NT2/D1 (cell line): ENCODE data around the gene ANK3.

Experiments
- DNase-seq: peaks from one replicate; pipeline ENCODE4 v3.0.0-alpha.2; 2011; ENCODE audit warnings: low read depth, low spot score
- H3K27me3 ChIP-seq: 2 replicates; pipeline ENCODE4 v1.6.0; 2011; ENCODE audit warnings: mild to moderate bottlenecking; ENCODE audit not compliant: insufficient read length, insufficient read depth
- H3K36me3 ChIP-seq: 2 replicates; pipeline ENCODE4 v1.6.1; 2011; ENCODE audit warnings: mild to moderate bottlenecking, low read length, mixed read lengths; ENCODE audit not compliant: insufficient read depth, insufficient read length
- H3K4me1 ChIP-seq: 2 replicates; pipeline ENCODE4 v1.5.1; 2011; ENCODE audit not compliant: insufficient read depth, insufficient read length
- H3K4me3 ChIP-seq: 2 replicates; pipeline ENCODE4 v1.5.1; 2011; ENCODE audit warnings: low read depth; ENCODE audit not compliant: insufficient read length
- H3K9ac ChIP-seq: 2 replicates; pipeline ENCODE4 v1.6.0; 2011; ENCODE audit warnings: low read depth; ENCODE audit not compliant: insufficient read length
- H3K9me3 ChIP-seq: 2 replicates; pipeline ENCODE4 v1.5.1; 2011; ENCODE audit warnings: mild to moderate bottlenecking, low read length; ENCODE audit not compliant: insufficient read depth
- SUZ12 ChIP-seq: IDR thresholded peaks from 2 replicates; pipeline ENCODE4 v1.6.1; 2011; ENCODE audit not compliant: insufficient read length, insufficient read depth; ENCODE audit errors: extremely low read depth
- YY1 ChIP-seq: IDR thresholded peaks from 2 replicates; pipeline ENCODE4 v1.6.1; 2011; ENCODE audit not compliant: insufficient read length, insufficient read depth
- ZNF274 ChIP-seq: IDR thresholded peaks from 2 replicates; pipeline ENCODE4 v1.6.1; 2011; ENCODE audit warnings: mild to moderate bottlenecking, low read depth, low read length

Gene ANK3

DNA sequence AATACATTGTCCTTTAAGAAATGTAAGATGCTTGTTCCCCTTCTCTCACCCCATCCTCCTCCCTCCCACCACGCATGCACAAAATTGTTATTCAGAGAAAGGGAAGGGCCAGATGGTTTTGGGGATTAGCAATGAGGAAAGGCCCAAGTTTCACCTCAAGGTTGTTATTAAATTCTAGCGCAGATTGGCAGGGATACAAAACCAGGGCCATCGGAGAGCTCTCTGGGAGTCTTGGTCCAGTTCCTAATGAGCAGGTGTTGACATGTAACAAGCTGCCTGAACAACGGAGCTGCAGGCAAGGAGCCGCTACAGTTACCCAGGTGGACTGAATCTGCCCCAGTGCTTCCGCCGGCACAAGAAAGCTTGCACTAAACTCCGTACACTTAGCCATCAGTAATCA, 9.7 kb upstream of the ANK3 start:
- Histone ChIP-seq H3K36me3 (no peaks in the 10 kb centered on the region), H3K9me3 (no peaks in the 10 kb centered on the region), H3K4me1 (no peaks in the 10 kb centered on the region), H3K27me3 (no peaks in the 10 kb centered on the region), H3K4me3 (no peak overlapping the region), H3K9ac (no peak overlapping the region)
- no peak for DNase-seq
- TF ChIP-seq SUZ12: no peak
- no peak for TF ChIP-seq YY1
- no peak for TF ChIP-seq ZNF274

DNA sequence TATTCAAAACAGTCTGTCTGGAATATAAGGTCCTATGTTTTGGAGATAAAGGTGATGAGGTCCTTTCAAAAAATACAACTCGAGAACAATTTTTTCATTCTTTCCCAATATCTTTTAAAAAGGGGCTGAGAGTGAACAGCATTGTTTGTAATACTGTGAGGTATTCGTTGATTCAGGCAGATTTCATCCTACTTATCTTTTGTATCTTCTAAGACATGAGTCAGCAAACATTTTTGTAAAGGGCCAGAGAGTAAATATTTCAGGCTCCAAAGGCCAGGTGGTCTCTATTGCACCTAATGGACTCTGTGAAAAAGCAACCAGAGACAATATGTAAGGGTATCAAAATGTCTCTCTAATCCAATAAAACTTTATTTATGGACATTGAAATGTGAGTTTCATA, 8.1 kb upstream of the ANK3 start:
- H3K9me3 ChIP-seq: no peaks in the 10 kb centered on the region
- no peaks in the 10 kb centered on the region for H3K4me1 ChIP-seq
- no peak overlapping the region for H3K4me3 ChIP-seq
- TF ChIP-seq YY1 (no peak), SUZ12 (no peak), ZNF274 (no peak)
- no peak for DNase-seq
- no peaks in the 10 kb centered on the region for H3K27me3 ChIP-seq
- H3K36me3 ChIP-seq: no peaks in the 10 kb centered on the region
- no peak overlapping the region for H3K9ac ChIP-seq

DNA sequence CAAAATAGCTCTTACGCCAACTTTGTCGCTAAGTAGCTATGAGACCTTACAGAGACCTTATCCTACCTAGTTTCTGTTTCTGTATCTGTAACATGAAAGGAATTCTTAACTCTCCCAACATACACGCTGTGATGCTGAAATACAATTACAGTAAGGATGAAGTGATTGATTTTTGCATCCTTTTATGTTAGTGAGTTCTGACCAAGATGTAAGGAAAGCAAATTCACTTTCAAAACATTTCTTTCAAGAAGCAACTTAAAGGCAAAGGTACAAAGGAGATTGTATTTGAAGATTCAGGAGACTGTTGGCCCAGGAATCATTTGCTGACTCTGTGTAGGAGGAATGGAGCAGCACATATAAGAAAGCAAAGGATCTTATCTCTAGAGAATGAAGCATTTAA, 7.1 kb upstream of the ANK3 start:
- H3K9ac ChIP-seq: no peak overlapping the region
- no peaks in the 10 kb centered on the region for H3K27me3 ChIP-seq
- H3K4me1 ChIP-seq: no peaks in the 10 kb centered on the region
- no peak for DNase-seq
- no peak overlapping the region for H3K4me3 ChIP-seq
- no peaks in the 10 kb centered on the region for H3K9me3 ChIP-seq
- H3K36me3 ChIP-seq: no peaks in the 10 kb centered on the region
- TF ChIP-seq SUZ12 (no peak), ZNF274 (no peak), YY1 (no peak)

DNA sequence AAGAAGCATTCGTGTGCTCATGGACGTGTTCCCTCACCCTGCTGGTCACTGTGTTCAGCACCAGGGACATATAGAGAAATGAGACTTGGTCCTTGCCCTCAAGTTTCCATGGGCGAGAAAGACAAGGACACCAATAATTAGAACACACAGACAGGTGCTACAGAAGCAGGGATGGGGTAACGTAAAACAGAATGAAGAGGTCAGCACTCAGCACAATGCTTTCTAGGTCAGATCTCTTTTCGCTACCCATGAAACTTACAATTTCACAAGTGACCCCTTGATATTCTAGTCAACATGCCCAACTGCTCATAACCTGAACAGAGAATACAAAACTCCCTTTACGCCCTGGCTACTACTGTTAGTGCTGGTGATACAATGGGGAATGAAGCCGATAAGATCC, 6.0 kb upstream of the ANK3 start:
- Histone ChIP-seq H3K36me3 (no peaks in the 10 kb centered on the region), H3K9ac (no peak overlapping the region), H3K4me1 (no peaks in the 10 kb centered on the region), H3K27me3 (no peaks in the 10 kb centered on the region), H3K9me3 (no peaks in the 10 kb centered on the region), H3K4me3 (no peak overlapping the region)
- no peak for DNase-seq
- no peak for TF ChIP-seq ZNF274
- no peak for TF ChIP-seq SUZ12
- no peak for TF ChIP-seq YY1

DNA sequence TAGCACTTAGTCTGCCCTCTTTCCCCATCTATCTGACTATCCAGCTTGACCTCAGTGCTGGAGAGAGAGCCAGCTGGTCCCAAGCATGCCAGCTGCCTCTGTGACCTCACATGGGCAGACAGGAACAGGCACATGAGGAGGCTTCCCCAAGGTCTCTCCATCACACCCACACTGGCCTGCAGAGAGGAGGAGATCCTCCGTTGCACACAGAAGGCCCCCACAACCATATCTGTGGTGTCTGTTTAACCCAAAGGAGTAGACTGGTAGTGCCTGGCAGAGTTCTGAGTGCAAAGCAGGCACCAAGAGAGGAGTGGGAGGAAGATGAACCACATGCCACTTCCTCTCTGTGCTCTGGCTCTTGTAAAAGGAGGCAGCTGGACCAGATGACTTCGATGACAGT, 4.8 kb upstream of the ANK3 start:
- Histone ChIP-seq H3K9me3 (no peaks in the 10 kb centered on the region), H3K27me3 (no peaks in the 10 kb centered on the region), H3K4me1 (peaks cover 2% of the 10 kb centered on the region), H3K36me3 (no peaks in the 10 kb centered on the region), H3K9ac (no peak overlapping the region), H3K4me3 (no peak overlapping the region)
- no peak for DNase-seq
- no peak for TF ChIP-seq YY1
- TF ChIP-seq ZNF274: no peak
- TF ChIP-seq SUZ12: no peak

DNA sequence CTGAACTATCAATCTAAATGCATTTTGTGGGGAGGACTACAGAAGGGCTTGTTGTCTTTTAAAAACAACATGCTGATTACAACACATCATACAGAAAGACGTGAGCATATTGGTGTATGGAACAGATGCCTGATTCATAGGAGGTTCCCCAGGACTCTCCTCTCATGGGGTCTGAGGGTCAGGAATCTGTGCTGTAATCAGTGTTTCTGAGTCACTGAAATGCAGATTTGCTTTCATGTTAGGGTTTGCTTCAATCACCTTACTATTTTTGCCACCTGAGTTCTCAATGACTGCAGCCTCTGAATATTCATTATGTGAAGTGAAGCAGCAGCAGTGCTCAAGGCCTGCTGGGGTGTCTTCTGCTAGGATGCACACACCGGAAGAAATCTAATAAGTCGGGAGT, 550 bp upstream of the ANK3 start:
- Histone ChIP-seq H3K27me3 (no peaks in the 10 kb centered on the region), H3K9ac (no peak overlapping the region), H3K36me3 (no peaks in the 10 kb centered on the region), H3K9me3 (no peaks in the 10 kb centered on the region), H3K4me3 (no peak overlapping the region), H3K4me1 (peaks cover 2% of the 10 kb centered on the region)
- TF ChIP-seq ZNF274: no peak
- TF ChIP-seq SUZ12: no peak
- no peak for TF ChIP-seq YY1
- no peak for DNase-seq

DNA sequence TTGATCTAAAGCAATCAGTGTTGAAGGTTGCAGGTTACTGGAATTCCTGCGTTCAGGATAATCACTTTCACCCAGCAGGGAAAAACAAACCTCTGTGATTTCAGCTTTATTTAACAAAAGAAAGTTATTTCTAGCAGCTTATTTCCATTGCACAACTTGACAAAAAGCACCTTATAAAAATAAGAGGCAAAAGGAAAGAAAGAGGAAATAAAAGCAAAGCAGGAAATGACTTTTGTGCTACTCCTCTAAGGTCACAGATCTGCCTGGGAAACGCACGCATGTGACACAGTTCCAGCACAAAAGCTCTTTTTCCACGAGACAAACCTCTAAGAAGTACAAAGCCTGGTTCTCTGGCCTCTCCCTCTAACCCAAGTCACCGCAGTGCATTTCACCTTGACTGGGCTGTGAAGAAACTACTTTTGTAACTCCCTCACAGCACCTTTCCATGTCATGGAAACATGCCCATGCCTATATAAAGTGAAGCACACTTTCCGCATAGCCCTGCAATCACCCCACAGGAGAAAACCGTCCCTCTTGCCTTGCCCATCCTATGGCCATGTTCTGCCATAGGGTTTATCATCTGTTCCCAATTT, 870 bp downstream of the ANK3 start:
- Histone ChIP-seq H3K9me3 (no peaks in the 10 kb centered on the region), H3K27me3 (no peaks in the 10 kb centered on the region), H3K36me3 (no peaks in the 10 kb centered on the region), H3K4me1 (peaks cover 2% of the 10 kb centered on the region), H3K4me3 (no peak overlapping the region), H3K9ac (no peak overlapping the region)
- DNase-seq: no peak
- TF ChIP-seq SUZ12 (no peak), YY1 (no peak), ZNF274 (no peak)
